ENCODE data around the gene LDB2.
"Not testable (repeated sequence)": the region's sequence is repeated elsewhere in the genome, so short reads cannot be mapped to it uniquely, and the experiment has no call there.

Gene LDB2

DNA sequence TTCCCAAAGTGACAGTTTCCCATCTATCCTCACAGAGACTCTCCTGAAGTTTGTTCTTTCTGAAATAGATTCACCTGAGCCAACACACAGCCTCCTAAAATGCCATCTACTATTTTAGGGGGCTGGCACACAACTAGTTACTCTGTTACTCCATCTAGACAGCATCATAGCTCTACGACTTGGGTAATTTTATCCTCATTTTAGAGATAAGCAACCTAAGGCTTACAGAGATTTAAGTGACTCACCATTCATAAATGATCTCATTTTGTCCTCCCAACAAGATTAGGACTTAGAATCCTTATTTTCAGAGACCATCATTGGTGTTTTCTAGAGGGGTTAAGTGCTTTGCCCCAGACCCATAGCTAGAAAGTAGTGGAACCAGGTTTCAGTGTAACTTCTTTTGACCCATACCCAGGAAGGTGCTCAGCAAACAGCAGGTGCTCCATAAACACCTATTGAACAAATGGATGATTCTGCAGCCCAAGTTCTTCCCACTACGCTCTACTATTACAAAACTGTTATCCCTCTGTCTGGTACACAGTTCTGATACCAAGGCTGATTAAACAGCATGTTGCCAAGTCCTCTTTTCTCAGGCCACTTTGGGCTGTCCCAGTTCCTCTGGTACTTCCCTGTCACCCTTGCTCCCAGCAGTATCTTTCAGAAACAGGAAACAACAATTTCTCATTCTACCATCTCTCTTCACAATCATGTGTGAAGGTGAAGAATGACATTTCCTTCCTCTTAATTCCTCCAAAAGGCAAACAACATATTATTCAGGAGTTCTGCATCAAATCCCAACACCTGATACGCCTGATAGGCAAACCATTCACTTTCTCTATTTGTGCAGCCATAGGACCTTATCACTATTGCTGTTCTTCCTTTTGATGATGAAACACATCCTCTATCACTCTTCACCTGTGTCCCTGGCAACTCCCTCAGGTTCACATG is 367.5 kb downstream of the LDB2 start:
- no peak for DNase-seq

DNA sequence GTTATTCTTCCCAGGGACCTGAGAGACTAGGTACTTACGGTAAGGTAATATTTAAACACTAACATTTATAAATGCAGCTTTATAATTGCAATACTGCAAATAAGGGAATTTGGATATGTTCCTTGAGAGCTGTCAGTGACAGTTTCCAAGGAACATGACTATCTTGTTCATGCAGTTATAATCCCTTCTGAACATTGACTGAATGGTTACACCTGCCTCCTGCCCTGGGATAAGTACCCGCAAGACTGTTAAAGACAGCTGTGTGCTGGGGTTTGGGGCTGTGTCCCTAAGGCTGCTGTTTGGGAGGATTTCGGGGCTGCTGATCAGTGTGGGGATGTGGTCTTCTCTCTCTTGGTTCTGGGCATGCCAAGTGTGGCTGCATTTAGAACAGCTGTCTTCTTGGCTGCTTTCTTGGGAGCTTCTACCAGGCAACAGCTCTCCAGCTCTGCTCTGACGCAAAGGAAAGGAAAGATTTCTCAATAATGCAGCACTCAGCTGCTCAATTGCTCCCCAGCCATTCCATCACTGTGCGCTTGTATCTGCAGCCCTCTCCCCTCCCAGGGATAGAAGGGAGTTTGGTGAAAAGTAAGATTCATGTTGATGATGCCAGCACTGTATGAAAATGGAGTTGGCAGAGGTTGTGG is 373.4 kb downstream of the LDB2 start:
- DNase-seq, result no peak

- no peak for DNase-seq
Measured at GRCh38 chr4:16524406-16524805, 374.0 kb downstream of the LDB2 start.

GRCh38 chr4:16523526-16523925 is 374.9 kb downstream of the LDB2 start:
- not testable (repeated sequence) for DNase-seq

DNA sequence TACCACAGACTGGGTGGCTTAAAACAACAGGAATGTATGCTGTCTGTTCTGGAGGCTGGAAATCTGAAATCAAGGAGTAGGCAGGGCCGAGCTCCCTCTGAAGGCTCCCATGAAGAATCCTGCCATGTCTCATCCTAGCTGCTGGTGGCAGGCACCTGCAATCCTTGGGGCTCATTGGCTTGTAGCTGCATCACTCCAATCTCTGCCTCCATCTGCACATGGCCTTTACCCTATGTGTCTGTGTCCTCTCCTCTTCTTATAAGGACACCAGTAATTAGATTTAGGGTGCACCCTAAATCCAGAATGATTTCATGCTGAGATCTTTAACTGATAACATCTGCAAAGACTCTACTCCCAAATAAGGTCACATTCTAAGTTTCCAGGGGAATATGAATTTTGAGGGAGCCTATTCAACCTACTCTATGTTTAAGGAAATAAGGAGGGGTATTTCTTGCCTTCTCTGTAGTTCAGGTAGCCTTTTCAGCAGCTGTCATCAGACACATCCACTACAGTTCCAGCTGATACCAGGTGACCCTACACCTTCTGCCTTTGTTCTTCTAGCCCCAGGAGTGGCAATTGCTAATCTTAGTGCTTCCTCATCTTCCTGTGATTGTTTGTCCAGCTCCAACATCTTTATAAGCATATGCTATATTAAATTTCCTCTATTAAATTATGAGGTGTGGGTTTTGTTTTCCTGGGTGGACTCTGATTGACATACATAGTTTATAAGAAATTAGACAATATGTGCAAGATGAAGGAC is 377.1 kb downstream of the LDB2 start:
- no peak for DNase-seq

- DNase-seq, result no peak
Measured at GRCh38 chr4:16516796-16517439, 381.5 kb downstream of the LDB2 start.

DNA sequence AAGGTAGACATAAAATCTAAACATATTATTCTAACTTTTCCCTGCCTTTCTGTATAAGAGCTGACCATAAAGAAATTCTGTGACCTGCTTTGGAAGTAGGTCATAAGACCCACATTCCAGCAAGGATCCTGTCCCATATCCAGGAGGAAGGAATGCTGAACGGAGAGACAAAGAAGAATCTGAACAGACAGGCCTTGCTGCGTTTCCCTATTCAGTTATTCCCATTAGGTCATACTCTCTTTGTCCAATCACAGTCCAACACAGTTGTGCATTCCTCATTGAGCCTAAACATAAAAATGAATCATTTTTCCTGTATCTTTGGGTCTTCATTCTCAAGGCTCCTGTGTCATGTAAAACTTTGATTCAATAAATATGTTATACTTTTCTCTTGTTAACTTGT is 384.6 kb downstream of the LDB2 start:
- no peak for DNase-seq

GRCh38 chr4:16508968-16509367 is 389.5 kb downstream of the LDB2 start:
- no peak for DNase-seq

- DNase-seq, result no peak
Measured at GRCh38 chr4:16505726-16506125, 392.7 kb downstream of the LDB2 start.

GRCh38 chr4:16505267-16505666 is 393.2 kb downstream of the LDB2 start:
- DNase-seq, result no peak

DNA sequence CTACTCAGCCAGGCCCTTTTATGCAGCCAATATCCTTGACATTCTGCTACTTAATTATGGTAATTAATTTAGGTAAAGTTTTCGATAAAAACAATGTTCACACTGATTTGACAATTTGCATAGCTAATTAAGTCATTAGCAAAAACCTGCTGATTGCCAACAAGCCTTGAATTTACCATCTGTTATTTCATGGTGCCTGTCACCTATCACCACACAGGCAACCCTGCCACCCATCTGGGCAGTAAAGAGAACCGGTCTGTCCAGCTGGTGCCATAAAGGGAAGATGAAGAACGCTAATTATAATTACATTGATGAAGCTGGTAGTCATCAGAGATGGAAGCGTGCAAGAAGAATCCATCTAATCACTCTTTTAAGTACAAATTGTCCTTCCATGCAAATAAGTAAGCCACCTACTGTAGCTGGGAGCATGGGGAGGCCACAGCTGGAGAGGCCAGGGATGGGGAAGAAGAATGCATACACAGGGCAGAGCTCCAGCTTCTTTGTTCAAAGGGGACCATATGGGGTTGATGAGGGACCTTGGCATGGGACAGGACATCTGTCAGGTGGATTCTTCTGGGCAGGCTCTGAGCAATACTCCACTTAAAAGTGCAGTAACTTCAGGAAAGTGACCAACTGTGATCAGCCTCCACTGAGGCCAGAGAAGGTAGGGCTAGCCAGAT is 394.9 kb downstream of the LDB2 start:
- DNase-seq, result no peak

- no peak for DNase-seq
Measured at GRCh38 chr4:16498978-16499377, 399.5 kb downstream of the LDB2 start.

DNA sequence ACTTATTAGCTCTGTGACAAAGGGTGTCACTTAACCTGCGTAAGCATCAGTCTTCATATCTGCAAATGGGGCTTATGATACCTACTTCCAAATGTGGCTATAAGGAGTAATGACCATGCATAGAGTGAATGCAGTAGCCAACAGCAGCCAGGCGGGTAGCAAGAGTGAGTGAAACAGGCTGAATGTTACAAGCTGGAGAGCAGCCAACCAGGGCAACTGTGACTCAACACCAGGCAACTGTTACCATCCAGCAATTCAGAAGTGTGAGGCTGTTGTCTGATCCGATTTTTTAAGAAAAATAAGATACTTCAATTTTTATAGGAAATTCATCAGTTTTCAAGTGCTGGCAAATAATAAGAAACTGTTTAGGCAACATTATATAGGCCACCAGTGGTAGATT is 401.9 kb downstream of the LDB2 start:
- no peak for DNase-seq

- DNase-seq, result no peak
Measured at GRCh38 chr4:16492872-16493271, 405.6 kb downstream of the LDB2 start.

- no peak for DNase-seq
Measured at GRCh38 chr4:16489226-16489625, 409.2 kb downstream of the LDB2 start.

- DNase-seq, result no peak
Measured at GRCh38 chr4:16488084-16488483, 410.4 kb downstream of the LDB2 start.

- no peak for DNase-seq
Measured at GRCh38 chr4:16484711-16485110, 413.7 kb downstream of the LDB2 start.

DNA sequence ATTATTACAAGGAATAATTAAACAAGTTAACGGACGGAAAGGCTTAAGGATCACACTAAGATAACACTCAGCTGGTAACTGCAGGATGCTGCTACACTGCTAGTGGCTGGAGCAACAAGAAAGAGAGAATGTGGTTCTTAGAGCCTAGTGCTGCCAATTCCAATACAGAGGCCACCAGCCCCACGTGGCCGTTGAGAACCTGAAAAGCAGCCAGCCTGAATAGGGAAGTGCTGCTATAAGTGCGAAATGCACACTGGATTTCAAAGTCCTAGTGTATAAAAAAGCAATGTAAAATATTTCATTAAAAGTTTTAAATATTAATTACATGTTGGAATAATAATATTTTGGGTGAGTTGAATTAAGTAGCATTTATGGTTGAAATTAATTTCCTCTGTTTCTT is 414.9 kb downstream of the LDB2 start:
- no peak for DNase-seq

DNA sequence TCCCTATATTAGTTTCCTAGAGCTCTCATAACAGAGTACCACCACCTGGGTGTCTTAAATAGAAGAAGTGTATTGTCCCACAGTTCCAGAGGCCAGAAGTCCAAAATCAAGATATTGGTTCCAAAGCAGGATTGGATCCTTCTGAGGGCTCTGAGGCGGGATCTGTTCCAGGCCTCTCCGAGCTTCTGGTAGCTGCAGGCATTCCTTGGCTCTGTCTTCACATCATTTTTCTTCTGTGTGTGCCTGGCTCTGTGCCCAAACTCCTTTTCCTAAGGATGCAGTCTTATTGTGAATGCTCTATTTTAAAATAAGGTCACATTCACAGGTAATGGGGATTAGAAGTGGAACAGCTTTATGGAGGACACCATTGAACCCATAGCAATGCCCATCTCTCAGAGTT is 418.4 kb downstream of the LDB2 start:
- no peak for DNase-seq

GRCh38 chr4:16472537-16472936 is 425.9 kb downstream of the LDB2 start:
- DNase-seq, result no peak

GRCh38 chr4:16467061-16467460 is 431.4 kb downstream of the LDB2 start:
- DNase-seq, result no peak

DNA sequence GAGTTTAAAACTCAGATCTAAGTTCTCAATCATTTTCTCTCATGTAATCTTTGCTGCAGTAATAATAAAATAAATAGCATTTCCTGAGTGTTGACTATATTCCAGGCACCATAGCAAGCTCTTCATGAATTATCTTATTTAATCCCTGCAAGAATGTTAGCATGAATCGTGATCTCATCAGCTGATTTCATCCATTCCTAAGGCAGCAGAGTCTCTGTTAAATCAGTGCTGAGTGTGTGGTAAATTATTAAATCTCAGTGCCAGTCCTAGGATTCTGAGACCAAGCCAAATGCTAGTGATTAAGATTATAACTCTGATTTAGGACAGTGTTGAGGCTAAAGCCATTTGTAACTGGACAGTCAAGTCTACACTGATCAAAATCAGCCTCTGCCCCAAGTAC is 431.9 kb downstream of the LDB2 start:
- no peak for DNase-seq

DNA sequence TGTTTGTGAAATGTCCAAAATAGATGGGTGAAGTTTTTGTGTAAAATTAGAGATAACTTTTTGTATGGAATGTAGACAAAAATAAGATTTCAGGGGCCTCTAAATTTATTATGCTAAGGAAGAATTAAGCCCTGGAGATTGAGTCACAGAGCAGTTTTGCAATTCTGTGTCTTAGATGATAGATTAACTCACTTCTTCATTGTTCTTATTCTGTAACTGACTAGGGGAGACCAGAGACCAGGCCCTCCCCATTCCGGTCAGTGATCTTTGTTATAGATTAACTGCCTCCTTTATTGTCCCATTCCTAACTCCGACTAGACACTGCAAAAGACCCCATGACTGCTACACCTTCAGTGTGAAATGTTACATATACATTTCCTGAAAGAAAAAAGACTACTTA is 433.8 kb downstream of the LDB2 start:
- no peak for DNase-seq

Measured in activated CD4-positive, alpha-beta T cell treated with anti-CD3 and anti-CD28 coated beads for 48 hours (primary cell).